Measurements from ENCODE around the gene CLIP1.

DNA sequence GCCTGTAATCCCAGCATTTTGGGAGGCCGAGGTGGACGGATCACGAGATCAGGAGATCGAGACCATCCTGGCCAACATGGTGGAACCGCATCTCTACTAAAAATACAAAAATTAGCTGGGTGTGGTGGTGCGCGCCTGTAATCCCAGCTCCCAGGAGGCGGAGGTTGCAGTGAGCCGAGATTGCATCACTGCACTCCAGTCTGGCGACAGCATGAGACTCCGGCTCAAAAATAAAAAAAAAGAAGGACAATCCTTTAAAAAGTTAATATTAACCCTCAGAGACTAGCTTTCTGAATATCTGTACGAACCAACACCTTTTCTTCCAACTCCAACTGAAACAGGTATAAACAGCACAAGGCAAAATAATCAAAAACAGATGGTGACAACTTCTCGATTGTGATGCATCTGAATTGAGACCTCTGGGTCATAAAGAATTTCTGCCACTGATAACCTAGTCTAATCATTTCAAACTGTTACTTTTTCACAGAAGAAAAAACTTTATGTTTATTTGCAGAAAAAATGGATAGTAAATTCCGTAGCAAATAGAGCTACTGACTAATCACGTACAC is 27.8 kb downstream of the CLIP1 start:
- TF ChIP-seq, protein P1, sequence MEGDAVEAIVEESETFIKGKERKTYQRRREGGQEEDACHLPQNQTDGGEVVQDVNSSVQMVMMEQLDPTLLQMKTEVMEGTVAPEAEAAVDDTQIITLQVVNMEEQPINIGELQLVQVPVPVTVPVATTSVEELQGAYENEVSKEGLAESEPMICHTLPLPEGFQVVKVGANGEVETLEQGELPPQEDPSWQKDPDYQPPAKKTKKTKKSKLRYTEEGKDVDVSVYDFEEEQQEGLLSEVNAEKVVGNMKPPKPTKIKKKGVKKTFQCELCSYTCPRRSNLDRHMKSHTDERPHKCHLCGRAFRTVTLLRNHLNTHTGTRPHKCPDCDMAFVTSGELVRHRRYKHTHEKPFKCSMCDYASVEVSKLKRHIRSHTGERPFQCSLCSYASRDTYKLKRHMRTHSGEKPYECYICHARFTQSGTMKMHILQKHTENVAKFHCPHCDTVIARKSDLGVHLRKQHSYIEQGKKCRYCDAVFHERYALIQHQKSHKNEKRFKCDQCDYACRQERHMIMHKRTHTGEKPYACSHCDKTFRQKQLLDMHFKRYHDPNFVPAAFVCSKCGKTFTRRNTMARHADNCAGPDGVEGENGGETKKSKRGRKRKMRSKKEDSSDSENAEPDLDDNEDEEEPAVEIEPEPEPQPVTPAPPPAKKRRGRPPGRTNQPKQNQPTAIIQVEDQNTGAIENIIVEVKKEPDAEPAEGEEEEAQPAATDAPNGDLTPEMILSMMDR (IDR thresholded peaks at IDR 0.05; ENCODE audit: insufficient read depth, low read depth, low read length) = no peak
- TF ChIP-seq EZH2 (IDR thresholded peaks at IDR 0.05; ENCODE audit: insufficient read depth, low read length) = no peak
